Stomach (tissue), 9 donors: Measurements from ENCODE around the gene KCNG2. TPM values are rescaled to one million over a fixed set of nuclear protein-coding genes. Genes with fewer than 3 reads are reported as not detected.

Experiments used
- DNase-seq, 2 donors: peaks; one replicate each; pipeline versions ENCODE4 v3.0.0 to v3.0.0-alpha.2; 2013 to 2019
- H3K27ac ChIP-seq, 5 donors: fragments of 200-600 bp in 4 of 5; sonication (generic) in 4 of 5; one replicate each; pipeline ENCODE4 v1.5.1; 2013 to 2019; ENCODE audit warnings: mild to moderate bottlenecking in 1 of 5, moderate library complexity in 1 of 5
- H3K27me3 ChIP-seq, 3 donors: fragments of 200-600 bp; sonication (generic); one replicate each; pipeline ENCODE4 v1.5.1; 2017 to 2019; ENCODE audit warnings: mixed run types in 1 of 3
- H3K36me3 ChIP-seq, 4 donors: fragments of 200-600 bp; sonication (generic); 1 replicate in 3 of 4; 2 replicates in 1 of 4; pipeline ENCODE4 v1.5.1; 2016 to 2019
- H3K4me1 ChIP-seq, 4 donors: fragments of 200-600 bp; sonication (generic); one replicate each; pipeline ENCODE4 v1.5.1; 2016 to 2019
- H3K4me3 ChIP-seq, 4 donors: fragments of 200-600 bp; sonication (generic) in 3 of 4; one replicate each; pipeline ENCODE4 v1.5.1; 2016 to 2019; ENCODE audit warnings: mild to moderate bottlenecking in 1 of 4
- H3K9me3 ChIP-seq, 4 donors: fragments of 200-600 bp; sonication (generic); one replicate each; pipeline ENCODE4 v1.5.1; 2016 to 2019
- EP300 ChIP-seq: sonication (generic); formaldehyde crosslinking; IDR thresholded peaks from one replicate; pipeline ENCODE4 v1.6.1; 2017; ENCODE audit warnings: antibody characterized with exemption
- POLR2A ChIP-seq, 4 donors: fragments of 450-650 bp; IDR thresholded peaks; one replicate each; pipeline ENCODE4 v1.6.1; 2016; ENCODE audit warnings: antibody characterized with exemption in 4 of 4, control low read depth in 2 of 4, mild to moderate bottlenecking in 1 of 4, moderate library complexity in 1 of 4
- POLR2AphosphoS5 ChIP-seq, 3 donors: sonication (generic); formaldehyde crosslinking; IDR thresholded peaks; one replicate each; pipeline ENCODE4 v1.6.1; 2016; ENCODE audit warnings: antibody characterized with exemption in 3 of 3
- WGBS, 5 donors: extraction: QIAGEN DNeasy Blood & Tissue Kit in 3 of 5; methylation state at CpG; one replicate each; pipeline versions ENCODE4 v1.1.5 to v1.1.7; 2013 to 2018; 5-methylcytosine and 5-hydroxymethylcytosine counted together
- intact Hi-C: fragments of 100-400 bp; cut with DNase I; formaldehyde crosslinking; loops from one replicate; pipeline ENCODE4 v1.15.1; 2023; ENCODE audit warnings: low total_unique reads
- polyA plus RNA-seq, 3 donors: library from polyadenylated mRNA; stranded (reverse); fragments of 200-250 nt; gene quantifications; one replicate each; pipeline ENCODE4 v1.2.3, GENCODE V29; 2013
- total RNA-seq, 5 donors: library from RNA; depleted of rRNA; stranded (reverse); fragments of >200 nt; gene quantifications; one replicate each; pipeline versions ENCODE4 v1.1.0 to v1.2.3, GENCODE V29; 2014 to 2016
- TF ChIP-seq, protein P1 (sequence below), 7 experiments: fragments of 450-650 bp in 4 of 7; fragments of 200-600 bp in 3 of 7; sonication (generic) in 3 of 7; IDR thresholded peaks; one replicate each; pipeline ENCODE4 v1.5.1; 2016 to 2019; ENCODE audit warnings: antibody characterized with exemption in 7 of 7, control low read depth in 2 of 7, mild to moderate bottlenecking in 1 of 7
- donor health status: healthy with polysubstance abuse.
- donor health status: Bipolar disorder and iron deficiency.
- donor health status: healthy.

Gene KCNG2
- total and polyA plus RNA-seq, 8 donors, result 0.08 to 2.3 (median 0.92) TPM; not detected in 5

DNA sequence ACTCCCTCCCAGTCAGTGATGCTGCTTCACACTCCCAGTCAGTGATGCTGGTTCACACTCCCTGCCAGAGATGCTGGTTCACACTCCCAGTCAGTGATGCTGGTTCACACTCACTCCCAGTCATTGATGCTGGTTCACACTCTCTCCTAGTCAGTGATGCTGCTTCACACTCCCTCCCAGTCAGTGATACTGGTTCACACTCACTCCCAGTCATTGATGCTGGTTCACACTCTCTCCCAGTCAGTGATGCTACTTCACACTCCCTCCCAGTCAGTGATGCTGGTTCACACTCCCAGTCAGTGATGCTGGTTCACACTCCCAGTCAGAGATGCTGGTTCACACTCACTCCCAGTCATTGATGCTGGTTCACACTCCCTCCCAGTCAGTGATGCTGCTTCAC is 34.3 kb upstream of the KCNG2 start:
- Histone ChIP-seq H3K27me3 (peaks cover 0 to 13% (median 0%) of the 10 kb centered on the region in 3 donors), H3K4me1 (no peaks in the 10 kb centered on the region), H3K27ac (no peak overlapping the region), H3K9me3 (peaks cover 0 to 25% (median 21%) of the 10 kb centered on the region in 4 donors), H3K4me3 (no peak overlapping the region), H3K36me3 (no peaks in the 10 kb centered on the region)
- DNase-seq, result no peak
- intact Hi-C loops, result no loop called here
- TF ChIP-seq POLR2AphosphoS5 (IDR thresholded peaks at IDR 0.05) (no peak), EP300 (no peak), POLR2A (IDR thresholded peaks at IDR 0.05) (no peak)
- TF ChIP-seq, protein P1, sequence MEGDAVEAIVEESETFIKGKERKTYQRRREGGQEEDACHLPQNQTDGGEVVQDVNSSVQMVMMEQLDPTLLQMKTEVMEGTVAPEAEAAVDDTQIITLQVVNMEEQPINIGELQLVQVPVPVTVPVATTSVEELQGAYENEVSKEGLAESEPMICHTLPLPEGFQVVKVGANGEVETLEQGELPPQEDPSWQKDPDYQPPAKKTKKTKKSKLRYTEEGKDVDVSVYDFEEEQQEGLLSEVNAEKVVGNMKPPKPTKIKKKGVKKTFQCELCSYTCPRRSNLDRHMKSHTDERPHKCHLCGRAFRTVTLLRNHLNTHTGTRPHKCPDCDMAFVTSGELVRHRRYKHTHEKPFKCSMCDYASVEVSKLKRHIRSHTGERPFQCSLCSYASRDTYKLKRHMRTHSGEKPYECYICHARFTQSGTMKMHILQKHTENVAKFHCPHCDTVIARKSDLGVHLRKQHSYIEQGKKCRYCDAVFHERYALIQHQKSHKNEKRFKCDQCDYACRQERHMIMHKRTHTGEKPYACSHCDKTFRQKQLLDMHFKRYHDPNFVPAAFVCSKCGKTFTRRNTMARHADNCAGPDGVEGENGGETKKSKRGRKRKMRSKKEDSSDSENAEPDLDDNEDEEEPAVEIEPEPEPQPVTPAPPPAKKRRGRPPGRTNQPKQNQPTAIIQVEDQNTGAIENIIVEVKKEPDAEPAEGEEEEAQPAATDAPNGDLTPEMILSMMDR (IDR thresholded peaks at IDR 0.05), result no peak

DNA sequence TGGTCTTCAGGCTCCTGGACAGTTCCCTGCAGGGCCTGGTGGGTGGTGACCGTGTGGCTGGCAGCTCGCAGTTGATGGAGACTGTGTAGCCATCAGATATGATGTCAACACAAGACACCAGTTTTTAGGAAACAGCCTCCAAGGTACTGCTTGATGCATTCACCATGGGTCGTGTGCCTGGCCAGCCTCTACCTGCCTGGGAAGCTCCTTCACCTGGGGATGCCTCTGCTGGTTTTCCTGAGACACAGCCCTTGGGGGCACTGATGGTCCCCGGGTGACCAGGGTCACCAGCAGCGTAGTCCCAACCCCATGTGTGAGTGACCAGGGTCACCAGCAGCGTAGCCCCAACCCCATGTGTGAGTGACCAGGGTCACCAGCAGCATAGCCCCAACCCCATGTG is 33.6 kb upstream of the KCNG2 start:
- H3K27ac ChIP-seq, result no peak overlapping the region
- no peaks in the 10 kb centered on the region for H3K4me1 ChIP-seq
- WGBS, 5 donors, result 72 to 84% (median 81%) methylated on average over 3 to 6 of the region's 6 CpGs
- peaks cover 0 to 31% (median 20%) of the 10 kb centered on the region in 4 donors for H3K9me3 ChIP-seq
- H3K4me3 ChIP-seq, result no peak overlapping the region
- intact Hi-C loops, result no loop called here
- DNase-seq, result no peak
- H3K36me3 ChIP-seq, result no peaks in the 10 kb centered on the region
- H3K27me3 ChIP-seq, result peaks cover 0 to 13% (median 0%) of the 10 kb centered on the region in 3 donors
- TF ChIP-seq POLR2A (IDR thresholded peaks at IDR 0.05), result no peak
- TF ChIP-seq, protein P1 (IDR thresholded peaks at IDR 0.05), result no peak

DNA sequence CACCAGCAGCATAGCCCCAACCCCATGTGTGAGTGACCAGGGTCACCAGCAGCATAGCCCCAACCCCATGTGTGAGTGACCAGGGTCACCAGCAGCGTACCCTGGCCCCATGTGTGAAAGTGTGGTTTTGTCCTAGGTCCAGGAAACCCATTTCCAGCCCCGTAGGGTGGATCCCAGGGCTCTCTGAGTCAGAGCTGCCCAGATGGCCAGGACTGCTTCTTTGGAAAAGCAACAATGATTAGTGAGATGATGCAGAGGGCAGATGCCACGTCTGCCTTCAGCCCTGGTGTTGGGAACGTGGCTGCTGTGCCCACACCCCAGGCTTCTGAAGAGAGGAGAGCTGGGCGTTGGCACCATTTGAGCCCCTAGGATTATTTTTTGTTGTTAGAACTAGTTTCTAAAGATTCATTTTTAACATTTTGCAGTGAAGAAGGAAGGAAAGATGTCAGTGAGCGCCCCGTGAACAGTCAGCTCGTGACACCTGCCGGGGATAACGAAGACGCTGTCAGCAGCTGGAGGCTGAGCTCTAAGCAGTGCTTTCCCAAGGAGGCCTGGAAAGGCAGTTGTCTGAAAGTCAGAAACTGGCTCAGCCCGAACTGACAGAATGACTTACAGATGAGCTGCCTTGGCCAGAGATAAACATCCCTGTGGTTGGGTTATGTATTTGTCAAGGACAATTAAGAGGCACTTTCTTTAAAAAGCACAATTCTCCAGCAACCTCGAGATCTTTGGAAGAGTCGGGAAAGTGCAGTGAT is 32.1 kb upstream of the KCNG2 start:
- WGBS, 5 donors, result 56 to 73% (median 70%) methylated on average over 13 to 14 of the region's 14 CpGs
- no peak for DNase-seq
- Histone ChIP-seq H3K27ac (no peak overlapping the region), H3K36me3 (no peaks in the 10 kb centered on the region), H3K4me1 (no peaks in the 10 kb centered on the region), H3K9me3 (peaks cover 0 to 43% (median 27%) of the 10 kb centered on the region in 4 donors), H3K4me3 (no peak overlapping the region), H3K27me3 (peaks cover 0 to 13% (median 0%) of the 10 kb centered on the region in 3 donors)
- TF ChIP-seq, protein P1 (IDR thresholded peaks at IDR 0.05), result no peak
- TF ChIP-seq POLR2AphosphoS5 (IDR thresholded peaks at IDR 0.05) (no peak), POLR2A (IDR thresholded peaks at IDR 0.05) (no peak), EP300 (no peak)
- intact Hi-C loops, result no loop called here

DNA sequence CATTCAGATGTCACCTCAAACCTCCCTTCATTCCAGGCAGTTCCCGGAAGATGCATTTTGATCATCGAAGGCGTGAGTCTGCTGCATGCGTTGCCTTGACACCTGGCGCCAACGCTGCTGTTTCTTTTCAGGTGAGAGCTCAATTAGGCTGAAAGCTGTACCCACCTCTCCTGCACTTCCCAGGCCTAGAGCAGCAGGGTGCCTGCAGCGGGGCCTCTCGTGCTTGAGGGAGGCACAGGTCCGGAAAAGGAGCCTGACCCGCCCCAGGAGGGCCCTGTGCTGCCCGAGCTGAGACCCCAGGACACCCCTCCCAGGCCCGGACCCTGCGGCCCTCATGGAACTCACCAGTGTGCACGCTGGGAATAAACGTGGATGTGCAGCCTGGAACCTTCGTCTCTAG is 31.4 kb upstream of the KCNG2 start:
- Histone ChIP-seq H3K9me3 (peaks cover 0 to 43% (median 27%) of the 10 kb centered on the region in 4 donors), H3K4me3 (no peak overlapping the region), H3K27me3 (peaks cover 0 to 13% (median 0%) of the 10 kb centered on the region in 3 donors), H3K4me1 (no peaks in the 10 kb centered on the region), H3K36me3 (no peaks in the 10 kb centered on the region), H3K27ac (no peak overlapping the region)
- no peak for TF ChIP-seq POLR2AphosphoS5 (IDR thresholded peaks at IDR 0.05)
- no peak for TF ChIP-seq POLR2A (IDR thresholded peaks at IDR 0.05)
- TF ChIP-seq, protein P1 (IDR thresholded peaks at IDR 0.05), result no peak
- no peak for TF ChIP-seq EP300
- 60 to 74% (median 68%) methylated on average over 14 to 16 of the region's 16 CpGs for WGBS, 5 donors
- intact Hi-C loops, result no loop called here
- DNase-seq, result no peak
